Amygdala (tissue), 56 donors: ENCODE results near the gene RHOT2.

Experiments used
- DNase-seq, 56 donors: peaks; one replicate each; lab custom pipeline; 2025; lab: John Stamatoyannopoulos, UW

RHOT2 gene

DNA sequence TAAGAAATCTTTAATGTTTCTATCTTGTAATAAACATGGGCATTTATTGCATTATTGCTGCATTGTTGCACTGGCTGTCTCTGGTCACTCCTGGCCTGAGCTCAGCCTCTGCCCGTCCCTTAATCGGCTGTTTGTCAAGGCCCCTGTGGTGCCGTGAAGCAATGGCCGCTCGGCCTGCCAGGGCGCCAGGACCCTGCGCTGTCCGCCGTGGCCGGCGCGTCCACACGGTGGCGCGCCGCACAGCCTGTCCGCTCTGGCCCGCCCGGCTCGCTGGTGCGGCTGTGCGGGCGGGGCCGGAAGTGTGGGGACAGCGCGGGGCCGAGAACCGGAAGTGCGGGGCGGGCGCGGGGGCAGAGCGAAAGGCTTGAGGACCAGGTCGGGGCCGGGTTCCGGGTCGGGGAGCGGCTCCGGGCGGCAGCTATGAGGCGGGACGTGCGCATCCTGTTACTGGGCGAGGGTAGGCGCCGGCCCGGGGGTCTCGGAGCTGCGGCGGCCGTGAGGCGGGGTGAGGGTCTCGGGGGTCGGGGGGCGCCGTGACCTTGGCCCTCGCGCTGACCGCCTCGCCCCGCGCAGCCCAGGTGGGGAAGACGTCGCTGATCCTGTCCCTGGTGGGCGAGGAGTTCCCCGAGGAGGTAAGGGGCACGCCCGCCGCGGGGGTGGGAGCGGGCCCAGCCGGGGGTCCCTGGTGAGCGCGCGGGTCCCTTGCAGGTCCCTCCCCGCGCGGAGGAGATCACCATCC is at the start of gene RHOT2:
Gene RHOT2, plus strand, starts transcription at position 353 of the 739 bp plus-strand sequence. Its CDS starts 68 bp downstream, at position 421.
- peak in 55 of 56 donors; percentile 31 to 95 (median 81) for DNase-seq

DNA sequence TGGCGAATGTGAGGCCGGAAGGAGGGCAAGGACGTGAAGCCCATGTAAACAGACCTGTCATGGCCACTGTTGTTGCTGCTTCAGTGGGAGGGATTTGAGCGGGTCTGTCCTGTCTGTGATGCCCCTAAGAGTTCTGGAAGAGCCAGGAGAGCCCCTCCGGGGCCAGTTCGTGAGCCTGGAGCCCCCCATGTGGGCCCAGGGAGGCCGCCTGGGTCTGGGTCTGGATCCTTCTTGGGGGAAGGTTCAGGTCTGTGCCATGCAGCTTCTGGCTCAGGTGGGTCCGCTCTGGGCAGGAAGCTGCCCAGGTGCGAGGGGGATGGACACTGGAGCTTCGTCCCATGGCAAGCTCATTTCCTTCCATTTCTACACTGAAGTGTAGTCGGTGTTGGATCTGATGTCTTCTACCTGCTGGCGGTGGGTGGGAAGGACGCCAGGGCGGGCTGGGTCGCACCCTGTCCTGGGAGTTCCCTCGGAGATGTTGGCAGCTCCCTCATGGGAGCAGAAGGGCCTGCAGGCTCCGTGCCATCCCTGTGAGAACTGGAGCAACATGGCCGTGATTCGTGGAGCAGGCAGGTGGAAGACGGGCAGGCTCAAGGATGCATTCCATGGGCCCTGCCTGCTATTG is 48.3 kb upstream of the RHOT2 start:
- DNase-seq: no peak

GRCh38 chr16:620700-621525 is 47.0 kb upstream of the RHOT2 start:
- no peak for DNase-seq

GRCh38 chr16:621526-622105 is 46.3 kb upstream of the RHOT2 start:
- DNase-seq: peak in 7 of 56 donors; percentile 9 to 42 (median 37)

DNA sequence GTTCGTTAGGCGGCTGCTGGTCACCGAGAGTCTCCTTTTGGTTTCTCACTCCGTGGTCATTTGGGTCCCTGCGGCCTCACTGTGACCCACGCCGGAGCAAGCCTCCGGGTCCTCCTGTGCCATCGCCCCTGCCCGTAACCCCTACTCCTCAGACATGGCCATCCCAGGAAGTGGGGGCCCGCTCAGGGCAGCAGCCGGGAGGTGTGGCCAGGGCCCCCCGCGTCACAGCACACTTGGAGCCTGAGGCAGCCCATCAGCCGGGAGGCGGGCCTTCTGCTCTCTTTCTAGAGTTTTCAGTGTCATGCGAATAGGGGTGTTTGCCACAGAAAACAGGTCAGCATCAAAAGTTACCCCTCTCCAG is 45.0 kb upstream of the RHOT2 start:
- DNase-seq: no peak

DNA sequence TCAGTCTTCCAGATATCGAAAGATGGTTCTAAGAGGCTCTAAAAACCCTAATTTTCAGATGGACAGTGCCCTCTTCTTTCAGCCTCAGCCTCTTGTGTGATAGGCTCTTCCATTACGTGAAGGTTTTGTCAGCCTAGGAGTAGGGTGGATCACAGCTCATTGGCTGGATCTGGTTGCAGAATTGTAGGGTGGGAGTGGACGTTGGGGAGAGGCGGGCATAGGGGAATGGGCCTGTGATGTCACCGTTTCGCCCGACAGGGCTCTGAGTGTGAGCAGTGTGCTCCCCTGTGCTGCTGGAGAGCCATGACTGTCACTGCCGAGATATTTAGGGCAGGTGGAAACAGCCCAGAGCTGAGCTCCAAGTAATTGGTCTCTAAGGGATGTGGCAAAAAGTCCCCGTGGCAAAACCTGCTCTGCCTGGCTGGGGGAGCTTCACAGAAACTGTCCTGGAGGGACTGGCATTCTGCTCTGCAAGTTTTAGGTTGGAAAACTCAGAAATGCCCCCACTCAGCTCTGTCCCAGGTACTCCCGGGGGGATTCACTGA is 43.3 kb upstream of the RHOT2 start:
- DNase-seq: no peak

DNA sequence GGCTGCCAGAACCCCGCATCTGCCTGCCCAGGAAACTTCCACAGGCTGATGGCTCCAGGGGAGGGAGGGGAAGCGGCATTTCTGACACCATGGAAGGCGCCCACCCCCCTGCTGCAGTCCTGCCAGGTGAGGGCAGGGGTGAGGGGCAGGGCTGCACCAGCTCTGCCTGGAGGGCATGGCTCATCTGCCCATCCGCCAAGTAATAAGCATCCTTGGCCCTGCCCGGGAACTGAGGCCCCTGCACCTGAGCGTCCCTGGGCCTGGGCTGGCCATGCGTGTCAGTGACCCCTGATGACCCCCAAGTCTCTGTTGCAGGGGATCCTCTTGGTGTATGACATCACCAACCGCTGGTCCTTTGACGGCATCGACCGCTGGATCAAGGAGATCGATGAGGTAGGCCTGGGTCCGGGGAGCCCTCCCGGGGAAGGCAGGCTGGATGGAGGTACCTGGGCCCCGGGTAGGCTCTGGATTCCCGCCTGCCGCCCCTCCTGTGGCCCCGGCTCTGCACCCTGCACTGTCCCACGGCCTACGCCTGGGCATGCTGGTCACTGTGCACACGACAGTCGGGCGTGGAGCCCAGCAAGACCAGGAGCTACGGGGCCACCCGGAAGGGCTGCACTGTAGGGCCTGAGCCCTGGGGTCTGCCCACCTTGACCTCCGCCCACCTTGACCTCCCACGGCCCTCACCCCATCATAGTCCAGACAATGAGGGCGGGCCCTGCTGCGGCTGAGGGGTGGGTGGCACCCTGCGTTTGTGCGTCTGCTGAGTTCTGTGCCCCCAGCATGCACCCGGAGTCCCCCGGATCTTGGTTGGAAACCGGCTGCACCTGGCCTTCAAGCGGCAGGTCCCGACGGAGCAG is 42.6 kb upstream of the RHOT2 start:
- DNase-seq: no peak

DNA sequence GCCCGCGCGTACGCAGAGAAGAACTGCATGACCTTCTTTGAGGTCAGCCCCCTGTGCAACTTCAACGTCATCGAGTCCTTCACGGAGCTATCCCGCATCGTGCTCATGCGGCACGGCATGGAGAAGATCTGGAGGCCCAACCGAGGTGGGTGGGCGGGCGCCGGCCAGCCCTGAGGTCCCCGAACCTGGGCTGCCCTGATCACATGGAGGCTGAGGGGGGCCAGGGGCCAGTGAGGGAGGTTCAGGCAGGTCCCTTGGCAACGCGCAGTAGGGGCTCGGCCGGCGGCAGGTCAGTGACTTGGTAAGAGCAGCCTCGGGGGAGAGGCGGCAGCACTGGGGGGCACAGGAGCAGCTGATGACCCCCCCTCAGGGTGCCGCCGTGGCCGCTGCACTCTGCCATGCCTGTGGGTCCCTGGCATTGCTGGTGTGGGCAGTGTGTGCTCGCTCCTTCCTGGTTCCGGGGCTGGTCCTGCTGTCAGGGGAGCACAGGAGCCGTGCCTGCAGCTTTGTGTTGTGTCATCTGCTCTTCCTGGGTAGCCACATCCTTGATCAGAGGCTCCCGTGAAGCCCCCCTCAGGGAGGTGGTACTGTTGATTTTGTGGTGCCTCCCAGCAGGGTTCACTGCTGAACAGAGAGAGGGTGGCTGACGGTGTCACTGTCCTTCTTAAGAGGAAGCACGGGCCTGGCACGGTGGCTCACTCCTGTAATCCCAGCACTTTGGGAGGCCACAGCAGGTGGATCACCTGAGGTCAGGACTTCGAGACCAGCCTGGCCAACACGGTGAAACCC is 41.8 kb upstream of the RHOT2 start:
- no peak for DNase-seq

DNA sequence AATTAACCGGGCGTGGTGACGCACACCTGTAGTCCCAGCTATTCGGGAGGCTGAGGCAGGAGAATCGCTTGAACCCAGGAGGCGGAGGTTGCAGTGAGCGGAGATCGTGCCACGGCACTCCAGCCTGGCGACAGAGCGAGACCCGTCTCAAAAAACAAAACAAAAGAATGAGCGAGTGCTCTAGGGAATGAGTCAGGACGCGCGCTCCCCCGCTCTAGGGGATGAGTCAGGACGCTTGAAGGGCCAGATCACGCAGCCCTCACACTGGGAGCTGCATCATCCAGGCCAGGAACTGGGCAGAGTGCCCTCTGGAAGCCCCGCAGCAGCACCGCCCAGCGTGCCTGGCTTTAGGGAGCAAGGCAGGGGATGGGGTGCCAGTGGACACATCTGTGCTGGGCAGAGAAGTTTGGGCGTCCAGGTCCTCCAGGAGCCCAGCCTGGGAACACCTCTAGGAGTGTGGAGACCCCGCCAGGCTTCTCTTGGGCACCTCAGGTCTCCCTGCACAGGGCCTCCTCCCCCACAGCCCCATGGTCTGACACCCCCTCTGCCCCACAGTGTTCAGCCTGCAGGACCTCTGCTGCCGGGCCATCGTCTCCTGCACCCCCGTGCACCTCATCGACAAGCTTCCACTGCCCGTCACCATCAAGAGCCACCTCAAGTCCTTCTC is 41.0 kb upstream of the RHOT2 start:
- peak in 11 of 56 donors; percentile 12 to 35 (median 18) for DNase-seq

DNA sequence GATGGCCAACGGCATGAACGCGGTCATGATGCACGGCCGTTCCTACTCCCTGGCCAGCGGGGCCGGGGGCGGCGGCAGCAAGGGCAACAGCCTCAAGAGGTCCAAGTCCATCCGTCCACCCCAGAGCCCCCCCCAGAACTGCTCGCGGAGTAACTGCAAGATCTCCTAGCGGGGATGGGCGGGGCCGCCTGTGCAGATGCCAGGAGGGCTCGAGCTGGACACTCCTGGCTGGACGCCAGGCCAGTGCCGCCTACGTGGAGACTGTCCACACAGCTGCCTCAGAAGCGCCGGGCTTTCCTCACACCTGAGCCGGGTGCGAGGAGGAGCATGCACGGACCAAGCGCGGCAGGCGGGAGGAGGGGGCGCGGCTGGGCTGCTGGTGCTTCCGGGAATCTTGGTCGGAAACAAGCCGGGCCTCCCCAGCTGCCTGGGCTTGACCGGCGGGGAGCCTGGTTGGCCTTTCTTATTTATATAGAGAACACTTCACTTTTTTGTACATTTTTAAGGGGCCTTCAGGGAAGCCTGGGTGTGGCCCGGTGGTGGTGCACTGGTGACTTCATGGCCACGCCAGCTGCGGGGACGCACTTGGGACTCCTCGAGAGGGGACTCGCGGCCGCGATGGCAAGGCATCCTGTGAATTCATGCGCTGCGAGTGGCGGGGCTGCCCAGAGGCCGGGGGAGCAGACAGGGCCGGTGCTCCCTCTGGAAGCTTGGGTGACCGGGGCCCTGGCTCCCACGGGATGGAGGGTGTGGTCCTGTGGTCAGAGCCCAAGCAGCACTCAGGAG is 40.3 kb upstream of the RHOT2 start:
- peak in 1 of 56 donors; percentile 46 for DNase-seq

DNA sequence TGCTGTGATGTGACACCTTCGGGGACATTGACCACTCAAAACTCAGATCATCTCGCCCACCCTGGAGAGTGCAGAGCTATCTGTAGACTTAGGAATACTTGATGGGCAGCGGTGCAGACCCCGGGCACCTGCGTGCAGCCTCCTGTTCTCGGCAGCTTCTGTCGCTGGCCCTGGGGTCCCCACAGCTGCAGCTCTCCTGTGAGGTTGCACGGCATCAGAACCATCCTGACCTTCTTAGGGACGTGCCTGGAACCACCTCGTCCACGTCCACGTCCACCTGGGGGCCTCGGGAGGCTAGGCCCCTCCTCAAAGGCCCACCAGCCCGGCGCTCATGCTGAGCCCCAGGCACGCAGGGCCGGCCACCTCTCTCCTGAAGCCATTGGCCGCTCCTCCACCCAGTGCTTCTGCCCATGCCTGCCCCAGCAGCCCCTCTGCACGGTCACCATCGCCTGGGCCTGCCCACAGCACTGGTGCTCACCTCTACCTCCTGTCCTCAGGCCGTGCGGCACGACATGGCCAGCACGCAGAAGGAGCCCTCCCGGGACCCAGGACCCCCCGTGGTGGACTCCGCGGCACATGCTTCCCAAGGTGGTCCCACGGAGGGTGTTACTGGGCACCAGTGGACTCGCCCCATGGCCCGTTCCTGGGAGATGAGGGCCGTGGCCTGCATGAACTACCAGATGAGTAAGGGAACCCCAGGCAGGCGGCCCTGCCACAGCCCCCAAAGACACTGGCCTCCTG is 39.4 kb upstream of the RHOT2 start:
- no peak for DNase-seq

DNA sequence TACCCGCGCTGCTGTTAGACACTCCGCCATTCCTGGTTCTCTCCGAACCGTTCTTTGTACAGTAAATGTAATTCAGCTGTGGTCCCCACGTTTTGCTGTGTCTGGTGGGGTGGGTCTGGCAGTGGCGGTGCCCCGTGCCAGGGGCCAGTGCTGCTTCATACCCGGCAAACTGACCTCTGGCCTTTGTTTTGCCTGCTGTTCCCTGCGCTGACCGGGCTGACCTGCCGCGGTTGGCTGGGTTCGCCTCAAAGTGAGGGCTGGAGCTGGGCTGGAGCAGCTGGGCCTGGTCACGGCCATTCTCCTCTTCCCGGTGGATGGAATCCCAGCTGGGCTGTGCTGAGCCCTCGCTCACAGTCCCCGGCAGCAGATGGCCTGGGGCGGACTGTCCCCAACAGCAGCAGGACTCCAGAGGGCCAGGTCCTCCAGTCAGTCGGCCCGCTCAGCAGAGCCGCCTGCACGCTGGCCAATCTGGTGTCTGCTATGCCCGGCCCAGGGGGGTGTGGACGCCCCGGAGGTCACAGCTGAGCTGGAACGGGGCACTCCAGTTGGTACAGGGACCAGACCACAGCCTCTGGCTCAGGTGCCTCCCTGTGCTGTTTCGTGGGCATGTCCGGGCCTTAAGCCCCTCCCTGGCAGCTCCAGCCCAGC is 38.6 kb upstream of the RHOT2 start:
- DNase-seq: no peak

GRCh38 chr16:629833-630248 is 38.1 kb upstream of the RHOT2 start:
- no peak for DNase-seq

- DNase-seq: no peak
Measured at GRCh38 chr16:630249-630814, 37.6 kb upstream of the RHOT2 start.

- DNase-seq: peak in 2 of 56 donors; percentile 32 to 44
Measured at GRCh38 chr16:630815-631405, 37.0 kb upstream of the RHOT2 start, which contains the start of gene WFIKKN1. Gene WFIKKN1 (plus strand): TSS chr16:630985. CDS start chr16:631254, 269 bp downstream.
